Glomerular visceral epithelial cell (primary cell): Measurements from ENCODE around the gene PDXDC1.
"Not testable (repeated sequence)": the region's sequence is repeated elsewhere in the genome, so short reads cannot be mapped to it uniquely, and the experiment has no call there.

Experiments used
- DNase-seq: peaks from one replicate; pipeline ENCODE4 v3.0.0-alpha.2; 2016; ENCODE audit errors: extremely low spot score

The PDXDC1 gene

DNA sequence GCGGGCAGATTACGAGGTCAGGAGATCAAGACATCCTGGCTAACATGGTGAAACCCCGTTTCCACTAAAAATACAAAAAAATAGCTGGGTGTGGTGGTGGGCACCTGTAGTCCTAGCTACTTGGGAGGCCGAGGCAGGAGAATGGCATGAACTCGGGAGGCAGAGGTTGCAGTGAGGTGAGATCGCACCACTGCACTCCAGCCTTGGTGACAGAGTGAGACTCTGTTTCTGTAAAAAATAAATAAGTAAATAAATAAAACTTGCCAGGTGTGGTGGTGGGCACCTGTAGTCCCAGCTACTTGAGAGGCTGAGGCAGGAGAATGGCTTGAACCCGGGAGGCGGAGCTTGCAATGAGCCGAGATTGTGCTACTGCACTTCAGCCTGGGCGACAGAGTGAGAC is 38.1 kb downstream of the PDXDC1 start:
- DNase-seq, result not testable (repeated sequence)

DNA sequence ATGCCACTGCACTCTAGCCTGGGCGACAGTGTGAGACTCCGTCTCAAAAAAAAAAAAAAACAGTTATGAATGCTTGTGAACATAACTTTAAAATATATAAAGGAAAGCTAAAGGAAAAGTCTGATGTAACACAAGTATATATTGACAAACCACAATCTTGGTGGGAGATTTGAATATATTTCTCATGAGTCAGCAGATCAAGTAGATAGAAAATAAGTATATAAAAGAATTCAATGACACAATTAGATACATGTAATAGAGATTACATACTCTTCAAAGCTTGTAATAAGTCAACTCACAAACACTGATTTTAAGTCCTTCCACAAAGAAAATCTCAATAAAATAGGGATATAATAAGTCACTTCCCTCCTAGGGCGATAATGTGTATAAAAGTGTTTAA is 40.8 kb downstream of the PDXDC1 start:
- not testable (repeated sequence) for DNase-seq

DNA sequence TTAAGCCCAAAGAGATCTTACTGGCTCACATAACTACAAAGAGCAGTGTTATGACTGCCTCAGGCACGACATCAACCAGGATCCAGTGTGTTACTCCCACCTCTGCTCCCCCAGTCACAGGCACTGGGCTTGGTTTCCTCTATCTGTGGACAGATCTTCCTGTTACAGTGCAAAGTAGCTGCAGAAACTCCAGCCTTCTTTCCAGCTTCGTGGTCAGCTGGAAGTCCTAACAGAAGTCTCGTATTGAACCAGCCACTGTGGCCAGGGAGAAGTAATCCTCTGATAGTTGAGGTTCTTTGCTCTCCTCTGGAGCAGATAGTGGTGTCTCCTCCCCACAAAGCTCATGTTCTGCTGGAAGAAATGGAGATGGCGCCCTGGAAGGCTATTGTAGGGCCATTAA is 41.5 kb downstream of the PDXDC1 start:
- DNase-seq, result not testable (repeated sequence)

DNA sequence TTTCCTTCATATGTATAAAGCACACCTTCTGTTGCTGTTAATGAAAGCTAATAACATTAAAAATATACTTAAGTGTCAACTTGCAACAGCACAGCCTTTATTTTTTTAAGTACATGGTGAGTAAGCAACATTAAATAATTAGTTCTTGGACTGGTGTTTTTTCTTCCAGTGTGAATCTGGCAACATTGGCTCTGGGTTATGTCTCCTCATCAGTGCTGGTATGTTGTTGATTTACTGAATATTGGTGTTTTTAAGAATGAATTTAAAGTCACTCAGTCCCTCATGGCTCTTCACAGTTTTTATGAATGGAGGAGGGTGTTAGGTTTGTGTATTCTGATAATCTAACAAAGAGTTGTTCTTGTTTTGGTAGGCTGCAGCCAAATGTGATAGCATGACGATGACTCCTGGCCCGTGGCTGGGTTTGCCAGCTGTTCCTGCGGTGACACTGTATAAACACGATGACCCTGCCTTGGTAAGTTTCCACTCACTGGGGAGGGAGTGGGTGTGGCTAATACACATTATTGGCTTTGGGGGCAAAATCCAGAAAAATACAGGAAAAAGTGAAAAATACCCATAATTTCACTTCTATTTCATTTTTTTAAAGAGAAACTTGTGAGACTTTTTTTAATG is 42.2 kb downstream of the PDXDC1 start:
- peak; percentile 27 for DNase-seq

DNA sequence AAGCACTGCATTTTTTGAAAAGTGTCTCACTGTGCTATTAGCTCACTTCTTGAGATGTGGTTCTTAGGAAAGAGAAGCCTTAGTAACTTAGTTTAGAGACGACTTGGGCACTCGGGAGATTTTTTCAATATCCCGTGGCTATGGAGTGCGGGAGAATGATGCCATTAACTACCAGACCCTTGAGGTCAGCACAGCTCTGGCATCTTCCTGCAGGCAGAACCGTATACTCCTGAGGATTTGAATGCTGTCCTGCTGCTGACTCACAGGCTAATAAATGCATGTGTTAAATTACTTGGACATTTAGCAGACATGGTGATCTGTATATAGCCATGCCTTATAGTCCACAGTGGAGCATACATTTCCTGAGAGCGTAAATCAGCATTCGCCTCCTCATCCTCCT is 46.6 kb downstream of the PDXDC1 start:
- DNase-seq, result not testable (repeated sequence)

DNA sequence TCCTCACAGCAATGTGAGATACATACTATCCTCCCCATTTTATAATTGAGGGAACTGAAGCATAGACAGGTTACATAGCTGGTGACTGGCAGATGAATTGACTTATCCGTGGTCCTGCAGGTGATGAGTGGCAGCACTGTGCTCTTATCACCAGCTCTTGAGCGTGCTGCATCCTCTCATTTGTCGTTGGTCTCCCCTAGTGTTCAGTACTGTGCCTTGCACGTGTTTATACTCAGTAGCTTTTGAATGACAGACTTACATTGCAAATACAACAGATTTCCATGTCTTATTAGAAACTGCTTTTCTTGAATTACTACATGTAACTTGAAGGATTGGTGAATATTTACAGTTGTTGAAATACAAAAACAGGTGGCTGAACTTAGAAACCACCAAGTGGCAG is 47.4 kb downstream of the PDXDC1 start:
- peak; percentile 35 for DNase-seq

DNA sequence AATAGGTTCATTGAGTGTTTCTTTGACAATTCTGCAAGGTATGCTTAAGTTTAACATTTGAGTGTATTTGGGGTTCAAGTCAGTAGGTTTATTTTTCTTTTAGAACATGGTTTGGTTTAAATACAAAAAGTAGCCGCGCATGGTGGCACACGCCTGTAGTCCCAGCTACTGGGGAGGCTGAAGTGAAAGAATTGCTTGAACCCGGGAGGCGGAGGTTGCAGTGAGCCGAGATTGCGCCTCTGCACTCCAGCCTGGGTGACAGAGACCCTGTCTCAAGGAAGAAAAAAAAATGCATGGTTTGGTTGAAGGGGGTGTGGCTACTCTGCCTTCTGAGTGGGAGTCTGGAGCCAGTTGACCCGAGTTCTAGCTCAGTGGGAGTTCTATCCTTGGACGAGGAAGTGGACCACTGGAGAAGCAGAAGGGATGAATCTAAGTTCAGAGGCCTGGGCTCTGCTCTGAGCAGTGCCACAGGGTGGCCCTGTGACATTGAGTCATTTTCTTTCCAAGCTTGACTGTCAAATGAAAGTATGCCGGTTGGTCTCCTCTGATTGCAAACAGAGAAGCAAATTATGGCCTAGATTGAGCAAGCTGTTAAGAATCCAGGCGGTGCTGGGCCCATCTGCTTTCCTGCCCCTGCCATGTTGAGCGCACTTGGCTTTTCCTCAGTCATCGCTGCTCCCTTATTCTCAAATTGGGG is 48.7 kb downstream of the PDXDC1 start:
- not testable (repeated sequence) for DNase-seq

DNA sequence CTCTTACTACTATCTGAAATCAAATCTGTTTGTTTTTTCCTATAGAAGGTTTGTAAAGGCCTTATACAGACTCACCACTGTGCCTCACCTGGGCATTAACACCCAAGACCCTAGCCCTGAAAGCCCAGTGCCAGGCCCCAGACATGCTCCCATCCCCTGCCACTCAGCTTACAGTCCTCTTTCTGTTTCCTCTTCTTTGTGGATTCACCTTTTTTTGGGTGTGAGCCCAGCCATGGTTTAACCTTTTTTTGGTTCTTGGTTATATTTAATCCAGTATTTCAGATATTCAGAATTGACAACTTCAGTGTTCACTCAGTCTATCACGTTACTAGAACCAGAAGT is 50.0 kb downstream of the PDXDC1 start:
- not testable (repeated sequence) for DNase-seq

DNA sequence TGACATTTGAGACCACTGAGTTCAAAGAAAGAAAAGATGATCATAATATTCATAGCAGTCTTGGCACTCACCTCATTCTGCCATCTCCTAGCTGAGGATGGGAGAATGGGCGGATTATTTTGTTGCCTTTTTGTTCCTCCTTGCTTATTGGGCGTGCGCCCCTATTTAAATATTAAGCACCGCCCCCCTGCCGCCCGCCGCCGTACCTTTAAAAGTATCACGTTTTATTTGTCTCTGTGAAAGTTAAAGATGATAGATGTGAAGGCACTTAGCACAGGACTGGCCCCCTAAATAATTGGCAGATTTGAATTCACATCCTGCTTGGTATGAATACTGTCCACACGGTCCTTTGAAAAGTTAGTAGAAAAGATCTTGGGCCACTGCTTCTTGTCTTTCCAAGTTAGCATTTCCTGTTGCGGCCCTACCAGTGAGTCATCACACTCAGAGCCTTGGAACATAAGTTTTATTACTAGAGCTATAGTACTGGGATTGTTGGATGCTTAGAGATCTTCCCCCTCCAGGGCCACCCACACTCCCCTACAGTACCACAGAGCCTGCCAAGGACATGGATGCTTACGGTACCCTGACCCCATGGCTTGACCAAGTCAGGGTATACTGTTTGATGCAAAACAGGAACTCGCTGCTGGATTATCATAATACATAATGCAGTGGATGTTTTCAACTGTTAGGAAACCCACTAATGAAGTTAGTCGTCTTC is 50.6 kb downstream of the PDXDC1 start:
- peak; percentile 24 for DNase-seq

DNA sequence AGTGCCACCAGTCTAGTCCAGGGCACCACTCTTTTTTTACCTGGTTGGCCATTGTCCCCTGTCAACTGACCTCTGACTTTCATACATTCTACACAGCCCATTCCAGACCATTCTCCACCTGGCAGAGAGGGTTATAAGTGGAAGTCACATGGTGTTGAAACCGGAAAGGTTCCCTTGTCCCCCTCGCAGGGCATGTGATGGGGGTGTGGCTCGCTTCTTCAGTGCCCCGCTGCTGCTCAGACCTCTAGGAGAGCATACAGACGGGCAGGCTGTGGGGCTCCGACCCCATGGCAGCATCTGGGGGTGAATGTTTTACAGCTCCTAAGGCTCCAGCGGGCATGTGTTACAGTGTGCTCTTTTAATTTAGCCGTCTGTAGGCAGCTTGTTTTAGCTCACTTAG is 52.2 kb downstream of the PDXDC1 start:
- not testable (repeated sequence) for DNase-seq

DNA sequence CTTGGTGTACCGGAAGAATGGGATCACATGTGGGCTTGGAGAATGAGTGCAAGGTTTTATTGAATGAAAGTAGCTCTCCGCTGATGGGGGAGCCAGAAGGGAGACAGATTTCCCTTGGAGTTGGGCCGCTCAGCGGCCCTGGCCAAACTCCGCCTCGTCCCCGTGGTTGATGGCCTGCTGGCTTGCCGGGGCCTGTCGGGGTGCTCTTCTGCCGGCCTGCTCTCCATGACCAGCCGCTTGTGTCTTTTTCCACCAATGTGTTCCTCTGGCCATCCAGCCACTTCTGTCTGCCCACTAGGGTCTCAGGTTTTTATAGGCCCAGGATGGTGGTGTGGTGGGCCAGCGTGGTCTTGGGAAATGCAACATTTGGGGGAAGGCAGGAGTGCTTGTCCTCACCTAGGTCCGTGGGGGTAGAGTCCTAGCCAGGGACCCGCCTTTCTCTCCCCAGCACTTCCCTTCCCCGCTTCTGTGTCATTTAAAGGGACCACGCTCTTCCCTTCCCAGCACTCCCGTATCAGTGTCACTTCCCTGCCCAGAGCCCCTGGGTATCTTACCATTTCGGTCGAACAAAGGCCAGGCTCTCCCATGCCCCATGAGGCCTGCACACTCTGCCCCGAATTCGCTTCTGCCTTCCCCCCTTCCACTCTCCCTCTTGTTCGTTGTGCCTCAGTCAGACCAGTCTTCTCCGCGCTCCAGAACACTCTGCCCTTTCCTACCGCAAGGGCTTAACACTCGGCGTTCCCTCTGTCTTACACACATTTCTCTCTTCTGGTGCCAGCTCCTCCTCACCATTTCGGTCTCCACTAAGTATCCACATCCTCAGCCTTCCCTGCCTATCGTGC is 52.9 kb downstream of the PDXDC1 start:
- DNase-seq, result not testable (repeated sequence)

DNA sequence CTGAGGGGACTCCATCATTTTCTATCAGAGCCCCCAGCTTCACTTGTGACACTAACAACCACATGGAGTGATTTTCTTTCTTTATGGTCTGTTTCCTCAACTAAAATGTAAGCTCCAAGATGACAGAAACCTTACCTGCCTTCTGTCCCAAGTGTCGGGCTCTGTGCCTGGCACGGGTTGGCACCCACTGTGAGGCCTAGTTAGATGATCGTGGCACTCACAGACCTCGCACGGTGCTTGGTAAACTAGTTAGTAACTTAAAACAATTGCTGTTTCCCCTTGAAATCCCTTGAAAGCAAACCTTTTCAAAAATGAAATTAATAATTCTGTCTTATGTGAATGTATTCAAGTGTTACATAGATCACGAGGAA is 53.5 kb downstream of the PDXDC1 start:
- DNase-seq, result not testable (repeated sequence)

DNA sequence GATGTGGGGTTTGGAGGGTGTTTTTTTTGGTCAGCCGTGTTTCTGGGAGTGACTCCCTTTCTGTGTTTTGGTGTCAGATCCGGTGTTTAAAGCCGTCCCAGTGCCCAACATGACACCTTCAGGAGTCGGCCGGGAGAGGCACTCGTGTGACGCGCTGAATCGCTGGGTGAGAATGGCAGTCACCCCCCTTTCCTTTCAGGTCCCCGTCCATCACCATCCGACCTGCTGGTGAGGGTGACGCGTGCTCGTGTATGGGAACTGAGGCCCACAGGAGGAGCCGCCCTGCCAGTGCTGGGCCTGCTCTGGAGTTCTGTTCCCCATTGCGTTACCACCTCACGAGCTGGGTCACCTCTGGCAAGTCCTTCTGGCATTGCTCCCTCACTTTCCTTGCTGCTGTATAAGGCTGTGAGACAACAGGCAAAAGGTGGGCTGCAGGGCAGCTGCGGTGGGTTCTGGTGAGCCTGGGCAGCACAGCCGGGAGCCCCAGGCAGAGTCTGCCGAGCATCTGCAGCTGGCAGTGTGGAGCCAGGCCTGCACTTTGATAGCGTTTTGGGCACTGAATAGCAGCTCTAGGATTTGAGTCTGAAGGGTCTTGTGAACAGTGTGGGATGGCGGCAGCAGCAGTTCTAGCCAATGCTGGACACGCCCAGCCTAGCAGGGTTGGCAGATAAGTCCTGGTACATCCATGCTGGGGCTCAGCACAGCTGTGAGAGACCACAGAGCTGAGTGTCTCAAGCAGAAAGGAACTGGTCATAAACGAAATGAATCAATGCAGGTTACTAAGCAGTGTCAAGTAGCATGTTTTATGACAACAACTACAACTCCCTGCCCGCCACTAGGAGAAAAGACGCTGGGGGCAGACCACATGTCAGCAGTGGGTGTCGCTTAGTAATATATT is 54.2 kb downstream of the PDXDC1 start:
- DNase-seq, result not testable (repeated sequence)

DNA sequence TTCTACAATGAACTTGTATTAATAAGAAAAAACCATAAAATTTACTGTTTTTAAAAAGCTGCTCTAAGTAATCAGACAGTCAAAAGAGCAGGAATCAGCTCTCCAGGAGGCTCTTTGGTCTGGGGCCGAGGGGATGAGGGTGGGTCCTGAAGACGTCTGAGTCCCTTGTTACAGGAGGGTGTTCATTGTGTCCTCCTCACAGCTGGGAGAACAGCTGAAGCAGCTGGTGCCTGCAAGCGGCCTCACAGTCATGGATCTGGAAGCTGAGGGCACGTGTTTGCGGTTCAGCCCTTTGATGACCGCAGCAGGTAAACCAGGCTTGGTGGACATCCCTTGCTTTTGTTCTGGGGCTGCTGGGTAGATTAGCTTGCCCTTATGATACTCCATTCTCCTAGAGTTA is 54.9 kb downstream of the PDXDC1 start:
- DNase-seq, result not testable (repeated sequence)

DNA sequence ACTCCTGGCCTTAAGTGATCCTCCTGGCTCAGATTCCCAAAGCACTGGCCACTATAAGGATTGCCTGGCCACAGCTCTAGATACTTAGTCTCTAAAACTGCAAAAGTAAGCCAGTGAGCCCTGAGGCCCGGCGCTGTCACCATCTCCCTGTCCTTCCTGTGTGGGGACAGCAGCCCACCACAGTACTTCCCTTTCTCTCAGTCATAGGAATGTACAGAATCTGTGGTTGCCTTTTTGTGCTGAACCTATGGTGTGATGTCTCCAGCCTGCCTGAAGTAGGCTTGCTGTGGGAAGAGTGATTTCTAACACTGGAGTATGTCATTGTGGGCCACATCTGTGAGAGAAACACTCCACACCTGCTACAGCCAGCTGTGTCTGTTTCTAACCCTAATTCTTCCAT is 56.4 kb downstream of the PDXDC1 start:
- DNase-seq, result no peak

DNA sequence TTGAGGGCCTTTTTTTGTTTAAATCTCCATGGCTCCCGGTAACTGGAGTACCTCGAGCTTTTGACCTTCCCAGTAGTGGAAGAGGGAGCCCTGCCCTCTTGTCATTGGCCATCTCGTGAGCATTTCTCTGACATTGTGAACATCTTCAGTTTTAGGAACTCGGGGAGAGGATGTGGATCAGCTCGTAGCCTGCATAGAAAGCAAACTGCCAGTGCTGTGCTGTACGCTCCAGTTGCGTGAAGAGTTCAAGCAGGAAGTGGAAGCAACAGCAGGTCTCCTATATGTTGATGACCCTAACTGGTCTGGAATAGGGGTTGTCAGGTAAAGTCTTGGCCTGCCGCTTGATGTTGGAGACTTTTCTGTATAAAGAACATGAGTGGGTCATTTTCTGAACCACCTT is 56.8 kb downstream of the PDXDC1 start:
- DNase-seq, result no peak

DNA sequence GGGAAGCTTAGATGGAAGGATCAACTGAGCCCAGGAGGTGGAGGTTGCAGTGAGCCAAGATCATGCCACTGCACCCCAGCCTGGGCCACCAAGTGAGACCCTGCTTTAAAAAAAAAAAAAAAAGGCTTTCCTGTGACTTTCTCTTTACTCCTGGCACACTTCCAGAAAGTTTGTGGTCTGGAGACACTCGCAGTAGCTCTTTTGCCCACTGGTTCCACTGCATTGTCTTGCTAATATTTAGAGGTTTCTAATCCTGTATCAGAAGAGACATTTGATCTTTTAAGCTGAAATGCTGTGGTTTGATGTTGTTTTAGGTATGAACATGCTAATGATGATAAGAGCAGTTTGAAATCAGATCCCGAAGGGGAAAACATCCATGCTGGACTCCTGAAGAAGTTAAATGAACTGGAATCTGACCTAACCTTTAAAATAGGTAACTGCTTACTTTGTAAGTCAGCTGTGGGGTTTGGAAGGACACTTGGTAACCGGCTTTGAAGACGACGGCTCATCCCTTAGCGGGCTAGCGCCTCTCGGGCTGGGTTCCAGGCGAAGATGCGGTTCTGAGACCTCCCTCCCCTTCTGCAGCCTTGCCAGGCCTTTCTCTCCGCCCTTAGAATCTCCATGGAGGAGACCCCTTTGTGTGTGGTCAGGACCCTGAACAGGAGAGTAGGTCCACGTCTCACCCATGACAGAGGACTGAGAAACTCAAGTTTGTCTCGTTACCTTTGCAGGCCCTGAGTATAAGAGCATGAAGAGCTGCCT is 57.9 kb downstream of the PDXDC1 start:
- peak; percentile 62 for DNase-seq

DNA sequence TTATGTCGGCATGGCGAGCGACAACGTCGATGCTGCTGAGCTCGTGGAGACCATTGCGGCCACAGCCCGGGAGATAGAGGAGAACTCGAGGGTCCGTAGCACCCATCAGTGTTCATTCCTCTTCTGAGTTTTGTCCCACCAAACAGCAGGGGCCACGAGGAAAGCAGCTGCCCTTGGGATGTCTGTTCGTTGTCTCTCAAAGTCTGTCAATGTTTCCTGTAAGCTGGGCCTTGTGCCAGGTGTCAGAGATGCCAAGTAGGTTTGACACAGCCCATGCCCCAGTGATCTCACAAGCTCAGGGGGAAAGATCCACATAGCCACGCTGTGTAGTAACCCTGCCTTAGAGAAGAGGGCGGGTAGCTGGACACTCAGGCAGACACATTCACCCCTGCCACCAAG is 58.5 kb downstream of the PDXDC1 start:
- DNase-seq, result peak; percentile 66

DNA sequence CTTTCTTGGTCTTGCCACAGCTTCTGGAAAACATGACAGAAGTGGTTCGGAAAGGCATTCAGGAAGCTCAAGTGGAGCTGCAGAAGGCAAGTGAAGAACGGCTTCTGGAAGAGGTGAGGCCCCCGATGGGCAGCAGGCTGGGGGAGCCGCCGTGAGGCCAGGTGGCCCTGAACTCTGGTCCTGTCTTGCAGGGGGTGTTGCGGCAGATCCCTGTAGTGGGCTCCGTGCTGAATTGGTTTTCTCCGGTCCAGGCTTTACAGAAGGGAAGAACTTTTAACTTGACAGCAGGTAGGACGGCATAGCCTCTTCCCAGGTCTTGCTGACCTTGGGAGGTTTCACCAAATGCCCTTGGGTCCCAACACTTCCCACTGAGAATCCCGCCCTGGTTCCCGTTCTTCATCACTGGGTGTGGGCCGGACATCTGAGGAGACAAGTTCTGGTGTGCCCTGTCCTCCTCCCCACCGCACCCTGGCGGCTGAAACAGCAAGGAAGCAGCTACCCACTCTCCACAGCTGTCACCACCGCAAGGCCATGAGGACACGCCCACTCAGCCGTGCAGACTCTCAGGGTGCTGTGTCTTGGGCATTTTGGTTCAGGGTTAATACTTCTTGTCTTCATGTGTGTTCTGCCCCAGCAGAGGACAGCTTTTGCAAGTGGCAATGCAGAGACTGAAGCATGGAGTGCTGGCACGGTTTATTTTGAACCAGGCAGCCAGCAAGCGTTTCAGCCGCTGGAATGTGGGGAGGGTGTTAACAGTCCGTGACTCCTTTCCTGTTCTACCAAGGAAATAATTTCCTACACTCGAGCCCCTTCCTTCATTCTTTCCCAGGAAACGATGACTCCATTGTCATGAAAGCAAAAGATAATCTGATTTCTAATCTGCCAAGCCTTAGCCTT is 59.7 kb downstream of the PDXDC1 start:
- no peak for DNase-seq
